GM12874 (cell line): Measurements from ENCODE around the gene MRPL52.

ENCODE experiments used
- TF ChIP-seq, protein P1 (sequence below): IDR thresholded peaks from 2 replicates; pipeline ENCODE4 v1.5.1; 2011; ENCODE audit warnings: low read depth, mild to moderate bottlenecking, control low read depth, low read length, moderate library complexity; ENCODE audit not compliant: insufficient read depth

MRPL52 gene

DNA sequence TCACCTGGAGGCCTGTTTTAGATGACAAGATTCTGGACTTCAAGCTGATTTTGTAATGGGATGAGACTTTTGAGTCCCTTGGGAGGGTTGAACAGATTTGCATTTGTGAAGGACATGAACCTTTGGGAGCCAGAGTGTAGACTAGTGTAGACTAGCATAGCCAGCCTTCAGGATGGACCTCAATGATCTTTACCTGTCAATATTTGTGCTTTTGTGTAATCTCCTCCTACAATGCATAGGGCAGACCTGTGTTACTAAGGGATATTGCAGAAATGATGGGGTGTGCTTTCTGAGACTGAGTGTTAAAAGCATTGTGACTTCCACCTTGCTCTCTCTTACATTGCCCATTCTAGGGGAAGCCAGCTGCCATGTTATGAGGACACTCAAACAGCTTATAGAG is 32.0 kb downstream of the MRPL52 start:
- TF ChIP-seq, protein P1, sequence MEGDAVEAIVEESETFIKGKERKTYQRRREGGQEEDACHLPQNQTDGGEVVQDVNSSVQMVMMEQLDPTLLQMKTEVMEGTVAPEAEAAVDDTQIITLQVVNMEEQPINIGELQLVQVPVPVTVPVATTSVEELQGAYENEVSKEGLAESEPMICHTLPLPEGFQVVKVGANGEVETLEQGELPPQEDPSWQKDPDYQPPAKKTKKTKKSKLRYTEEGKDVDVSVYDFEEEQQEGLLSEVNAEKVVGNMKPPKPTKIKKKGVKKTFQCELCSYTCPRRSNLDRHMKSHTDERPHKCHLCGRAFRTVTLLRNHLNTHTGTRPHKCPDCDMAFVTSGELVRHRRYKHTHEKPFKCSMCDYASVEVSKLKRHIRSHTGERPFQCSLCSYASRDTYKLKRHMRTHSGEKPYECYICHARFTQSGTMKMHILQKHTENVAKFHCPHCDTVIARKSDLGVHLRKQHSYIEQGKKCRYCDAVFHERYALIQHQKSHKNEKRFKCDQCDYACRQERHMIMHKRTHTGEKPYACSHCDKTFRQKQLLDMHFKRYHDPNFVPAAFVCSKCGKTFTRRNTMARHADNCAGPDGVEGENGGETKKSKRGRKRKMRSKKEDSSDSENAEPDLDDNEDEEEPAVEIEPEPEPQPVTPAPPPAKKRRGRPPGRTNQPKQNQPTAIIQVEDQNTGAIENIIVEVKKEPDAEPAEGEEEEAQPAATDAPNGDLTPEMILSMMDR = no peak

DNA sequence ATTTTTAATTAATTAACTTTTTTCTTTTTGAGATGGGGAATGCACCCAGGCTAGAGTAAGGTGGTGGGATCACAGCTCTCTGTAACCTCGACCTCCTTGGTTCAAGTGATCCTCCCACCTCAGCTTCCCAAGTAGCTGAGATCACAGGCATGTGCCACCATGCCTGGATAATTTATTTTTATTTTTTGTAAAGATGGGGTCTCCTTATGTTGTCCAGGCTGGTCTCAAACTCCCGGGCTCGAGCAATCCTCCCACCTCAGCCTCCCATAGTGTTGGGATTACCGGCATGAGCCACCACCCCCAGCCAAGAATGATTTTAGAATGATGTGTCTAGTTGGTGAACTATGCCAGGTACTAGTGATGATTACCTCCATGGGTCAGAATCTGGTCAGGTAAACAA is 35.3 kb downstream of the MRPL52 start:
- TF ChIP-seq, protein P1 = no peak

DNA sequence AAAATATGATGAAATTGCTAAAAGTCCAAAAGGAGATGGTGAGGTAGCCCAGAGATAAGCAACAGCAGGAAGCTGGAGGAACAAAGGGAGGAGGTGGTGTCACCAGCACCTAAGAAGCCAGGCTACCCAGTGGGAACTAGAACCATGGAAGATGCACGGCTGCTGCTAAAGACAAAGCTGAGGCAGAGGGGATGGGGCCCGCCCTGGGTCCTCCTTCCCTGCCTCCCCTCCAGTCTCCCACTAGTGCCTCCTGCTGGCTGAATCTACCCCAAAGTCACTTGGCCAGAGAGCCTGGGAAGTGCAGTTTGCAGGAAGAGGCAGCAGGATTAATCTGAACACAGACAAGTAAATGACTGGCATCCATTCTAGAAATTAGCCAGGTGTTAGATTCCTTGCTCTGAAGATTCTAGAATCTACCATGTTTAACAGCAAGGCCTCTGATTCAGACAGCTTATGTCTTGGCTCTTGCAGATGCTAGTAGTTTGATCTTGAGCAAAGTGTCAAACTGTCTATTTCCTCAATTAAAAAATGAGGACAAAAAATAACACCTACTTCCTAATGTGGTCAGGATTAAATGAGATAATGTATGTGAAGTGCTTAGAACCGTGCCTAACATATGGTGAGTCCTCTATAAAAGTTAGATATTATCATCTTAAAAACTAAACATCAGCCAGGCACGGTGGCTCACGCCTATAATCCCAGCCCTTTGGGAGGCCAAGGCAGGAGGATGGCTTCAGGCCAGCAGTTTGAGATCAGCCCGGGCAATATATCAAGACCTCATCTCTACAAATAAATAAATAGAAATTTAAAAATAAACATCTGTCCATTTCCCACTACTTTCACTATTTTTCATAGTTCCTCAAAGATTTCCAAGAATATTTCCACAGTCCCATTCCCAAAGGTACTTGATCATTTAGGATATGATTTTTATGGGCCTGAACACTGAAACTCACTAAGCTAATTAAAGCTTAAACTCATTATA is 36.0 kb downstream of the MRPL52 start:
- TF ChIP-seq, protein P1 = peak; percentile 40

DNA sequence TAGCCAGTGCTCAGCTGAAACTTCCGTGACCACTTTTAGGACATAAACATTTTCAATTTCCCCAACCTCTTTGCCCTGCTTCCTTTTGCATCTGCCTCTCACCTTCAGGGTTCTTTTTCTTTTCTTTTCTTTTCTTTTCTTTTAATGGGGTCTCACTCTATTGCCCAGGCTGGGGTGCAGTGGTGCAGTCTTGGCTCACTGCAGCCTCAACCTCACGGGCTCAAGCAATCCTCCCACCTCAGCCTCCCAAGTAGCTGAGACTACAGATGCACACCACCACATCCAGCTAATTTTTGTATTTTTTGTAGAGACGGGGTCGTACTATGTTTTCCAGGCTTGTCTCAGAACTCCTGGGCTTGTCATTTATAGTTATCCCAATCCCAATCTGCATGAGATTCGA is 37.2 kb downstream of the MRPL52 start:
- TF ChIP-seq, protein P1 = no peak

DNA sequence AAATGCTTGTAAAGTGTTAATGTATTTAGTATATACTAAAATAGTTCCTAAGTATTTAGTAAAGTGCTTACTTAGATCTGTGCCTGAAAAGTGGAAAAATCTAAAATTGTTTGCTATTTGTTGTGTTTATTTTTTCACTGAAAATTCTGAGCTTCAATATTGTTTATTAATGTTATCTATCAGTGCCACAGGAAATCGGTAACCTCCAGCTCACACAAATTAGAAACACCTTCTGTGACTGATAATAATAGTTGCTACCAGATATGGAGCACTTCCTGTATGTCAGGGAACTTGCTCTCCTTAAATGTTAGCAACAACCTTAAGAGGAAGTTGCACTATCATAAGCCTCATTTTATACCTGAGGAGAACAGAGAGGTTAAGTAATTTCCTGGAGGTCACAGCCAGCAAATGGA is 41.1 kb downstream of the MRPL52 start:
- TF ChIP-seq, protein P1 = no peak

DNA sequence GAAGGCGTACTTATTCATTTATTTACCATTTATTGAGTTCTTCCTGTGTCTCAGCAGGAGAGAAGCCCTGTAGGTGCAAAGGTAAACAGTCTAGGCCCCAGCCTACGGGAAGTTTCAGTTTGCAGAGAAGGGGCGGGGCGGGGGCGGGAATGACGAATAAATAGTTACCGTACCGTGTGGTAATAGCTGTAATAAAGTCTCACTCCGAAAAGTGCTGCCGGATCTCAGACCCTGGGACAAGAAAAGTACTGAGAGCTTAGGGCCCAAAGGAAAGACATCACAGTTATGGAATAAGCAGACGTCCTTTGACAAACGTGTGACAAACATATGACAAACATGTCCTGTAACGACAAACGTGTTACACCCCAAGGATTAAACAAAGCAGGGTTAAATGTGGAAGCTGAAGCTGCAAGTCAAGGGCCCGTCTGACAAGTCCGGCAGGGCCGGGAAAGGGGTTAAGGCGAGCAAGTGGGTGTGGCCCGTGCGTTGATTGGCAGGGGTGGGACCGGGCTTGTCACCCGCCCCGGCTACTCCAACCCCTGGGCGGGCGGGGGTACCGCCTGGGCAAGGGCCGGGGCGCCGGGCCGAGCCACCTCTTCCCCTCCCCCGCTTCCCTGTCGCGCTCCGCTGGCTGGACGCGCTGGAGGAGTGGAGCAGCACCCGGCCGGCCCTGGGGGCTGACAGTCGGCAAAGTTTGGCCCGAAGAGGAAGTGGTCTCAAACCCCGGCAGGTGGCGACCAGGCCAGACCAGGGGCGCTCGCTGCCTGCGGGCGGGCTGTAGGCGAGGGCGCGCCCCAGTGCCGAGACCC is 41.7 kb downstream of the MRPL52 start, which contains the start of gene LRP10:
Gene LRP10 (plus strand): TSS at position 517 of the 809 bp plus-strand sequence. CDS start 564 bp downstream, outside the sequence.
- TF ChIP-seq, protein P1 = no peak

DNA sequence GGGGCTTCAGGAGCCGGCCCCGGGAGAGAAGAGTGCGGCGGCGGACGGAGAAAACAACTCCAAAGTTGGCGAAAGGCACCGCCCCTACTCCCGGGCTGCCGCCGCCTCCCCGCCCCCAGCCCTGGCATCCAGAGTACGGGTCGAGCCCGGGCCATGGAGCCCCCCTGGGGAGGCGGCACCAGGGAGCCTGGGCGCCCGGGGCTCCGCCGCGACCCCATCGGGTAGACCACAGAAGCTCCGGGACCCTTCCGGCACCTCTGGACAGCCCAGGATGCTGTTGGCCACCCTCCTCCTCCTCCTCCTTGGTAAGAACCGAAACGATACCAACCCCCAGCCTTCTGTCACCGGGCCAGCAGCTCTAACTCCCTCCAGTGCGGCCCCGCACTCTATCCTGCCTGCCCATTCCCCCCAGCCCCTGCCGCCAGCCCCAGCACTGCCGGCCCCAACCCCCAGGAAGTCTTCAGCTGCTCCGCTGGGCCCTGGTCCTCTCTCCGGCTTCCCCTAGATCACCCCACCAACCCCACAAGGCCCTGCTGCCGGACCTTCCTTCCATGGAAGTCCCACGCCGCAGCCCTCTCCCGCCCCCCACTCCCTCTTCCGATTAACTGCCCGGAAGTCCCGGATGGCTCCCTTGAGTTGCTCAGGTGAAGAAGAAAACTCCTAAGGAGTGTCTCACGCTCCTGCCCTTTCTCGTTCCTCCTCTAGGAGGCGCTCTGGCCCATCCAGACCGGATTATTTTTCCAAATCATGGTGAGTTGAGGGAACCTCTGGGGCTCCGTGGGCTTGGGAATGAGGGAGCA is 42.5 kb downstream of the MRPL52 start:
- TF ChIP-seq, protein P1 = peak; percentile 91
